Peyer's patch (tissue), 4 donors: ENCODE data around the gene POGLUT2. TPM values are rescaled to one million over a fixed set of nuclear protein-coding genes. Genes with fewer than 3 reads are reported as not detected.

ENCODE experiments used
- DNase-seq, 3 donors: peaks; one replicate each; pipeline ENCODE4 v3.0.0-alpha.2; 2017 to 2019
- H3K27ac ChIP-seq, 4 donors: fragments of 200-600 bp; sonication (generic); one replicate each; pipeline ENCODE4 v1.5.1; 2016 to 2019
- H3K27me3 ChIP-seq, 2 donors: fragments of 200-600 bp; sonication (generic); one replicate each; pipeline ENCODE4 v1.5.1; 2019
- H3K36me3 ChIP-seq, 3 donors: fragments of 200-600 bp; sonication (generic); one replicate each; pipeline ENCODE4 v1.5.1; 2016 to 2019
- H3K4me1 ChIP-seq, 4 donors: fragments of 200-600 bp; sonication (generic); one replicate each; pipeline ENCODE4 v1.5.1; 2016 to 2019
- H3K4me3 ChIP-seq, 4 donors: fragments of 200-600 bp; sonication (generic); 1 replicate in 3 of 4; 2 replicates in 1 of 4; pipeline ENCODE4 v1.5.1; 2016 to 2019; ENCODE audit warnings: mild to moderate bottlenecking in 1 of 4
- H3K9me3 ChIP-seq, 4 donors: fragments of 200-600 bp; sonication (generic); one replicate each; pipeline ENCODE4 v1.5.1; 2016 to 2019; ENCODE audit warnings: mild to moderate bottlenecking in 1 of 4
- CTCF ChIP-seq, 6 experiments: fragments of 450-650 bp in 4 of 6; fragments of 200-600 bp in 2 of 6; sonication (generic) in 1 of 6; IDR thresholded peaks; one replicate each; pipeline ENCODE4 v1.5.1; 2017 to 2019; ENCODE audit warnings: antibody characterized with exemption in 6 of 6, mild to moderate bottlenecking in 3 of 6, moderate library complexity in 1 of 6
- POLR2A ChIP-seq, 2 donors: fragments of 450-650 bp; IDR thresholded peaks; one replicate each; pipeline ENCODE4 v1.5.1; 2017; ENCODE audit warnings: antibody characterized with exemption in 2 of 2, mild to moderate bottlenecking in 2 of 2, moderate library complexity in 2 of 2
- total RNA-seq, 4 donors: library from RNA; depleted of rRNA; stranded (reverse); fragments of >200 nt; gene quantifications; one replicate each; pipeline ENCODE4 v1.1.0, GENCODE V29; 2016

The POGLUT2 gene
- total RNA-seq: 1 to 10 TPM in 2 of 4 donors, under 1 TPM in 1, not detected in 1; 0.70 to 2.4 (median 1.5) TPM

GRCh38 chr13:102798581-102799425 is at the start of gene POGLUT2, which contains the start of gene BIVM:
Gene POGLUT2, minus strand, starts transcription at chr13:102798976. Its CDS starts 306 bp downstream, at chr13:102798670.
Gene BIVM, plus strand, starts transcription at chr13:102799119. Its CDS starts 8,149 bp downstream, at chr13:102807268.
- H3K4me1 ChIP-seq: peaks cover 0 to 14% (median 0%) of the 10 kb centered on the region in 4 donors
- H3K36me3 ChIP-seq: no peaks in the 10 kb centered on the region
- DNase-seq: peak; percentile 61 to 94 (median 92)
- H3K4me3 ChIP-seq: peak within 1 kb of the TSS; percentile 60 to 87 (median 82)
- TF ChIP-seq CTCF (IDR thresholded peaks at IDR 0.05): no peak
- no peak for TF ChIP-seq POLR2A (IDR thresholded peaks at IDR 0.05)
- no peaks in the 10 kb centered on the region for H3K27me3 ChIP-seq
- no peaks in the 10 kb centered on the region for H3K9me3 ChIP-seq
- peak within 1 kb of the TSS; percentile 71 to 86 (median 77) for H3K27ac ChIP-seq

- peaks cover 0 to 11% (median 5%) of the 10 kb centered on the region in 4 donors for H3K4me1 ChIP-seq
Observed at GRCh38 chr13:102847272-102848234, 48.8 kb upstream of the POGLUT2 start.

DNA sequence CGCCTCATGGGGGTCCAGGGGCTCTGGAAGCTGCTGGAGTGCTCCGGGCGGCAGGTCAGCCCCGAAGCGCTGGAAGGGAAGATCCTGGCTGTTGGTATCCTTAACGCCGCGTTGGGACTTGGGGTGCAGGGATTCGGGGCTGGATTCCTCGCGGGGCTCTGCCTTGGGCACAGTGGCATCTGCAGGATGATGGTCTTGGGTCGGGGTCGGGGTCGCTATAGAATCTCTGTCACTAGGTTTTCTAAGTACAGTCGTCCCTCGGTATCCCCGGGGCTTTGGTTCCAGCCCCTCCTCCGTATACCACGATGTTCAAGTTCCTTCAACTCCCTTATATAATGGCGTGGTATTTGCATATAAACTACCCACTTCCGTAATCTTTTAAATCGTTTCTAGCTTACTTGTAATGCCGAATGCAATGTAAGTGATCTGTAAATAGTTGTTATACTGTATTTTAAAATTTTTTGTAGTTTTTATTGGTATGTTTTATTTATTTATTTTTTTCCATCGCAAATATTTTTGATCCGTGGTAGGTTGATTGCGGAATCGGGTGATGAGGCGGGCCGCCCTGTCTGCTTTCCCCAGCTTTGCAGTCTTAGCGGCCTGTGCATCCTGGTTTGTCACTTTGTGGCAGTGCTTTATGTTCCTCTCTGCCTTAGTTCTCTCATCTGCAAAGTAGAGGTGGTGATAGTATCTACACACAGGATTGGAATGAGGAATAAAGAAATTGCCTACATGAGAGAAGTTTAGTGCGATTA is 47.7 kb upstream of the POGLUT2 start:
- peak; percentile 59 to 76 (median 62) for DNase-seq
- Histone ChIP-seq H3K4me3 (peak overlapping the region; percentile 87 to 97 (median 91)), H3K9me3 (no peaks in the 10 kb centered on the region), H3K27me3 (no peaks in the 10 kb centered on the region), H3K27ac (peak overlapping the region; percentile 93 to 100 (median 98)), H3K36me3 (no peaks in the 10 kb centered on the region), H3K4me1 (peaks cover 0 to 11% (median 5%) of the 10 kb centered on the region in 4 donors)
- TF ChIP-seq POLR2A (IDR thresholded peaks at IDR 0.05): no peak
- TF ChIP-seq CTCF (IDR thresholded peaks at IDR 0.05): peak in 2 of 6 experiments; percentile 14 to 17

More at GRCh38 chr13:102847272-102848234, 48.8 kb upstream of the POGLUT2 start:
- H3K4me3 ChIP-seq: peak overlapping the region; percentile 87 to 97 (median 91)
- no peak for TF ChIP-seq POLR2A (IDR thresholded peaks at IDR 0.05)
- peak; percentile 36 to 83 (median 72) for TF ChIP-seq CTCF (IDR thresholded peaks at IDR 0.05)
- peaks cover 0 to 3% (median 0%) of the 10 kb centered on the region in 3 donors for H3K36me3 ChIP-seq
- peak overlapping the region; percentile 22 to 99 (median 96) for H3K27ac ChIP-seq
- DNase-seq: no peak
- H3K9me3 ChIP-seq: no peaks in the 10 kb centered on the region
- H3K27me3 ChIP-seq: no peaks in the 10 kb centered on the region

GRCh38 chr13:102845630-102846260 is 47.0 kb upstream of the POGLUT2 start, which contains the start of gene ERCC5:
Gene ERCC5, plus strand, starts transcription at chr13:102846032. Its CDS starts 235 bp downstream, at chr13:102846267.
- DNase-seq: peak; percentile 87 to 98 (median 97)

More at GRCh38 chr13:102845630-102846260, 47.0 kb upstream of the POGLUT2 start, which contains the start of gene ERCC5:
- Histone ChIP-seq H3K27me3 (no peaks in the 10 kb centered on the region), H3K4me3 (peak within 1 kb of the TSS; percentile 87 to 97 (median 91)), H3K36me3 (no peaks in the 10 kb centered on the region), H3K27ac (peak within 1 kb of the TSS; percentile 93 to 100 (median 98)), H3K9me3 (no peaks in the 10 kb centered on the region), H3K4me1 (peaks cover 0 to 11% (median 5%) of the 10 kb centered on the region in 4 donors)
- TF ChIP-seq POLR2A (IDR thresholded peaks at IDR 0.05): peak; percentile 80 to 82
- TF ChIP-seq CTCF (IDR thresholded peaks at IDR 0.05): peak in 2 of 6 experiments; percentile 11 to 17
